ENCODE results near the gene TICAM2. TPM values are rescaled to one million over a fixed set of nuclear protein-coding genes. Genes with fewer than 3 reads are reported as not detected.

Gene TICAM2
- total RNA-seq, 1 experiment from 2014 or later = 0.24 TPM

DNA sequence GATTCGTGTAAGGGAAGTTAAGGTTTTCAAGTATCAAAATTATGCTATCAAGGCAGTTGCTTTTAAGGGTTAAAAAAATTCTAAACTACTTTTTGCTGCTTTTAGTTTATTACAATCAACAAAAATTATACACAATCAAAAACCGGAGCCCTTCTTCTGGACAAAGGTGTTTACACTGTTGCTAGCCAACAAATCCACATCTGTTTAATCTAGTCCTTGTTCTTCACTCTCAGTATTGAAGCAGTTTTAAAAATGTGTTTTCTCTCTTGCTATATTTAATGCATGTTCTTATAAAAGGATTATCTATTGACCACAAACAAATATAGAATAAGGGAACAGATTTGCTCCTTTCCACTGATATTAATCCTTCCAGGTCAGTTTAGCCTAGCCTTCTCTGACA, 60.2 kb downstream of the TICAM2 start:
- Histone ChIP-seq H3K14ac (ENCODE audit: insufficient read depth, low read length) (no peak overlapping the region), H3K4me2 (ENCODE audit: insufficient read depth, insufficient read length, low read length) (peak overlapping the region; percentile 92), H3K27ac (ENCODE audit: insufficient read length, low read depth, low read length) (no peak overlapping the region), H3K23me2 (ENCODE audit: insufficient read length, low read depth, low read length, poor library complexity, severe bottlenecking) (peaks cover 9% of the 10 kb centered on the region), H2AFZ (ENCODE audit: low read length) (no peak overlapping the region), H2BK12ac (ENCODE audit: insufficient read length, low read depth, low read length) (no peak overlapping the region), H3K4ac (ENCODE audit: low read depth, low read length) (no peak overlapping the region), H3K27me3 (ENCODE audit: insufficient read depth, low read length) (no peaks in the 10 kb centered on the region), H4K20me1 (ENCODE audit: control insufficient read depth, insufficient read depth, insufficient read length) (no peaks in the 10 kb centered on the region), H3K79me2 (ENCODE audit: insufficient read depth, low read length) (peaks cover 38% of the 10 kb centered on the region; the same call in 1 of the 2 replicates), H4K8ac (replicated peaks; ENCODE audit: insufficient read length, low read depth, low read length) (no peak overlapping the region), H4K5ac (ENCODE audit: insufficient read length, low read depth, low read length) (no peak overlapping the region), H2AK5ac (ENCODE audit: insufficient read length, low read length) (no peak overlapping the region), H3K9ac (ENCODE audit: extremely low read depth, insufficient read length, low read length) (no peak overlapping the region), H3K56ac (ENCODE audit: insufficient read length, low read depth, low read length) (no peak overlapping the region), H3K4me1 (ENCODE audit: insufficient read depth, low read length) (no peaks in the 10 kb centered on the region; the same call in 1 of the 2 replicates), H3K9me3 (ENCODE audit: control insufficient read depth, low read depth, low read length) (no peaks in the 10 kb centered on the region), H2BK20ac (ENCODE audit: low read depth, low read length, poor library complexity, severe bottlenecking) (no peak overlapping the region), H3K18ac (ENCODE audit: insufficient read length, low read depth, low read length) (no peak overlapping the region), H4K91ac (ENCODE audit: insufficient read length, low read depth, low read length) (no peak overlapping the region), H3K79me1 (ENCODE audit: insufficient read depth, low read depth, low read length, poor library complexity, severe bottlenecking) (peaks cover 4% of the 10 kb centered on the region), H3T11ph (ENCODE audit: low read length) (no peak overlapping the region), H3K23ac (ENCODE audit: insufficient read length, low read depth, low read length) (no peak overlapping the region), H2BK5ac (ENCODE audit: insufficient read length, low read length) (no peak overlapping the region), H2BK15ac (ENCODE audit: low read depth, low read length) (no peak overlapping the region), H2BK120ac (ENCODE audit: low read depth, low read length, poor library complexity, severe bottlenecking) (no peak overlapping the region)
- Mint-ChIP-seq H3K27ac (no peak overlapping the region), H3K9me3 (peaks cover 12 to 13% of the 10 kb centered on the region in 2 experiments; a peak in 4 of 5 replicates), H3K27me3 (ENCODE audit: low read depth) (no peaks in the 10 kb centered on the region), H3K4me3 (peak overlapping the region; percentile 94 to 99), H3K36me3 (ENCODE audit: insufficient read depth in 1 of 3, low read depth in 3 of 3) (peaks cover 34 to 59% (median 56%) of the 10 kb centered on the region in 3 experiments), H3K4me1 (peaks cover 55 to 56% of the 10 kb centered on the region in 2 experiments)
- DNase-seq = no peak
- 100% methylated on average over 1 of the region's 2 CpGs for WGBS (ENCODE audit: extremely low coverage, insufficient read length, low lambda C conversion rate)
- TF ChIP-seq, protein P1, sequence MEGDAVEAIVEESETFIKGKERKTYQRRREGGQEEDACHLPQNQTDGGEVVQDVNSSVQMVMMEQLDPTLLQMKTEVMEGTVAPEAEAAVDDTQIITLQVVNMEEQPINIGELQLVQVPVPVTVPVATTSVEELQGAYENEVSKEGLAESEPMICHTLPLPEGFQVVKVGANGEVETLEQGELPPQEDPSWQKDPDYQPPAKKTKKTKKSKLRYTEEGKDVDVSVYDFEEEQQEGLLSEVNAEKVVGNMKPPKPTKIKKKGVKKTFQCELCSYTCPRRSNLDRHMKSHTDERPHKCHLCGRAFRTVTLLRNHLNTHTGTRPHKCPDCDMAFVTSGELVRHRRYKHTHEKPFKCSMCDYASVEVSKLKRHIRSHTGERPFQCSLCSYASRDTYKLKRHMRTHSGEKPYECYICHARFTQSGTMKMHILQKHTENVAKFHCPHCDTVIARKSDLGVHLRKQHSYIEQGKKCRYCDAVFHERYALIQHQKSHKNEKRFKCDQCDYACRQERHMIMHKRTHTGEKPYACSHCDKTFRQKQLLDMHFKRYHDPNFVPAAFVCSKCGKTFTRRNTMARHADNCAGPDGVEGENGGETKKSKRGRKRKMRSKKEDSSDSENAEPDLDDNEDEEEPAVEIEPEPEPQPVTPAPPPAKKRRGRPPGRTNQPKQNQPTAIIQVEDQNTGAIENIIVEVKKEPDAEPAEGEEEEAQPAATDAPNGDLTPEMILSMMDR (conservative IDR thresholded peaks at IDR 0.05) = no peak

Measured in H9 (cell line).